ENCODE measurements around the gene ZNF695. TPM values are rescaled to one million over a fixed set of nuclear protein-coding genes. Genes with fewer than 3 reads are reported as not detected.

The ZNF695 gene
- under 1 TPM in 3 of 6 donors, not detected in 3; 0.10 to 0.46 (median 0.26) TPM for total RNA-seq

- Histone ChIP-seq H3K4me3 (peak within 1 kb of the TSS; percentile 35 to 59 (median 48)), H3K4me1 (peaks cover 0 to 13% (median 4%) of the 10 kb centered on the region in 4 donors), H3K9me3 (peaks cover 0 to 19% (median 7%) of the 10 kb centered on the region in 4 donors), H3K36me3 (no peaks in the 10 kb centered on the region), H3K27me3 (peaks cover 0 to 2% (median 0%) of the 10 kb centered on the region in 4 donors), H3K27ac (no peak within 1 kb of the TSS)
- TF ChIP-seq POLR2AphosphoS5 (IDR thresholded peaks at IDR 0.05) (no peak), EP300 (IDR thresholded peaks at IDR 0.05) (no peak), POLR2A (IDR thresholded peaks at IDR 0.05) (no peak)
- TF ChIP-seq, protein P1, sequence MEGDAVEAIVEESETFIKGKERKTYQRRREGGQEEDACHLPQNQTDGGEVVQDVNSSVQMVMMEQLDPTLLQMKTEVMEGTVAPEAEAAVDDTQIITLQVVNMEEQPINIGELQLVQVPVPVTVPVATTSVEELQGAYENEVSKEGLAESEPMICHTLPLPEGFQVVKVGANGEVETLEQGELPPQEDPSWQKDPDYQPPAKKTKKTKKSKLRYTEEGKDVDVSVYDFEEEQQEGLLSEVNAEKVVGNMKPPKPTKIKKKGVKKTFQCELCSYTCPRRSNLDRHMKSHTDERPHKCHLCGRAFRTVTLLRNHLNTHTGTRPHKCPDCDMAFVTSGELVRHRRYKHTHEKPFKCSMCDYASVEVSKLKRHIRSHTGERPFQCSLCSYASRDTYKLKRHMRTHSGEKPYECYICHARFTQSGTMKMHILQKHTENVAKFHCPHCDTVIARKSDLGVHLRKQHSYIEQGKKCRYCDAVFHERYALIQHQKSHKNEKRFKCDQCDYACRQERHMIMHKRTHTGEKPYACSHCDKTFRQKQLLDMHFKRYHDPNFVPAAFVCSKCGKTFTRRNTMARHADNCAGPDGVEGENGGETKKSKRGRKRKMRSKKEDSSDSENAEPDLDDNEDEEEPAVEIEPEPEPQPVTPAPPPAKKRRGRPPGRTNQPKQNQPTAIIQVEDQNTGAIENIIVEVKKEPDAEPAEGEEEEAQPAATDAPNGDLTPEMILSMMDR (IDR thresholded peaks at IDR 0.05) = no peak
- peak; percentile 81 to 88 for DNase-seq
- WGBS, 2 donors = 2 to 6% methylated on average over 18 to 31 of the region's 58 CpGs
- ATAC-seq (ENCODE audit: low FRiP score in 2 of 2) = peak; percentile 92 to 97
Observed at GRCh38 chr1:247007511-247008405, at the start of gene ZNF695. ZNF695 (minus strand) TSS chr1:247008057; CDS start chr1:247007908, 149 bp downstream.

DNA sequence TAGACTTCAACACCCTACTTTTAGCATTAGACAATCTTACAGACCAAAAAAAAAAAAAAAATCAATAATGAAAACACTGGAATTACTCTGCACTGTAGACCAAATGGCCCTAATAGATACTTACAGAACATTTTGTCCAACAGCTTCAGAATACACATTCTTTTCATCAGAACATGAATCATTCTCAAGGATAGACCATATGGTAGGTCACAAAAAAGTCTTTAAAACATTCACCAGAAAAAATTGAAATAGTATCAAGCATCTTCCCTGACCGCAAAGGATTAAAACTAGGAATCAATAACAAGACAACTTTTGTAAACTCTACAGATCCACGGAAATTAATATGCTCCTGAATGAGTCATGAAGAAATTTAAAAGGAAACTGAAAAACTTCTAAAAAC is 48.2 kb upstream of the ZNF695 start:
- DNase-seq (no peak), ATAC-seq (ENCODE audit: low FRiP score in 2 of 2) (no peak)
- WGBS, 2 donors = 98% methylated on average over 2 of the region's 2 CpGs
- Histone ChIP-seq H3K4me1 (no peaks in the 10 kb centered on the region), H3K36me3 (no peaks in the 10 kb centered on the region), H3K9me3 (peaks cover 19 to 52% (median 37%) of the 10 kb centered on the region in 4 donors), H3K27ac (no peak overlapping the region), H3K27me3 (no peaks in the 10 kb centered on the region), H3K4me3 (no peak overlapping the region)
- TF ChIP-seq POLR2A (IDR thresholded peaks at IDR 0.05) (no peak), EP300 (IDR thresholded peaks at IDR 0.05) (no peak), POLR2AphosphoS5 (IDR thresholded peaks at IDR 0.05) (no peak)
- TF ChIP-seq, protein P1 (IDR thresholded peaks at IDR 0.05) = no peak

DNA sequence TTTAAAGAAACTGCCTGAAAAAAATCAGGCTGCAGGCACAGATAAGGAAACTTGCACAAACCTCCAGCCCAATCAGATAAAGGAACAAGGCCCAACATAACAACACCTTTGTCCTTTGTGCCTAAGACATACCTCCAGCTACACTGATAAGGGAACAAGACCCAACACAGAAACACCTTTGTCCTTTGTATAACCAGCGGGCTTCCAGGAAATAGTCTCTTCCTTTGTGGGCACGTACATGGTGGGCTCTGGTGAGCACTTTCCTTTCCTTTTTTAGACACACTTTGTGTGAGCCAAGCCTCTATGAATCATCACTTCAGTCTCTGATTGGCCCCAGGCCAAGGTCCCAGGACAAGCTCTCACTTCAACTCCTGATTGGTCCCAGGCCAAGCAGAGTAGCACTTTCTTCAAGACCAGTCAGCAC is 47.1 kb upstream of the ZNF695 start:
- no peak overlapping the region for H3K27ac ChIP-seq
- H3K4me3 ChIP-seq = no peak overlapping the region
- no peaks in the 10 kb centered on the region for H3K36me3 ChIP-seq
- ATAC-seq (ENCODE audit: low FRiP score in 2 of 2) (no peak), DNase-seq (no peak)
- no peaks in the 10 kb centered on the region for H3K4me1 ChIP-seq
- 39 to 44% methylated on average over 2 of the region's 2 CpGs for WGBS, 2 donors
- H3K27me3 ChIP-seq = no peaks in the 10 kb centered on the region
- TF ChIP-seq POLR2A (IDR thresholded peaks at IDR 0.05) (no peak), POLR2AphosphoS5 (IDR thresholded peaks at IDR 0.05) (no peak), EP300 (IDR thresholded peaks at IDR 0.05) (no peak)
- TF ChIP-seq, protein P1 (IDR thresholded peaks at IDR 0.05) = no peak
- peaks cover 27 to 56% (median 43%) of the 10 kb centered on the region in 4 donors for H3K9me3 ChIP-seq

GRCh38 chr1:247047702-247048101 is 39.8 kb upstream of the ZNF695 start:
- ATAC-seq (ENCODE audit: low FRiP score in 2 of 2) (no peak), DNase-seq (no peak)
- Histone ChIP-seq H3K9me3 (peaks cover 32 to 70% (median 52%) of the 10 kb centered on the region in 4 donors), H3K4me3 (no peak overlapping the region), H3K36me3 (no peaks in the 10 kb centered on the region), H3K4me1 (no peaks in the 10 kb centered on the region), H3K27ac (no peak overlapping the region), H3K27me3 (no peaks in the 10 kb centered on the region)
- TF ChIP-seq POLR2A (IDR thresholded peaks at IDR 0.05) (no peak), POLR2AphosphoS5 (IDR thresholded peaks at IDR 0.05) (no peak), EP300 (IDR thresholded peaks at IDR 0.05) (no peak)
- TF ChIP-seq, protein P1 (IDR thresholded peaks at IDR 0.05) = no peak
- WGBS, 2 donors = 95% methylated on average over 2 of the region's 2 CpGs
